HG02870 (cell line): Measurements from ENCODE around the gene PDZD4.

ENCODE experiments used
- ATAC-seq: cut with Tn5 transposase; IDR thresholded peaks from one replicate; pipeline ENCODE4 v1.9.1; 2021; ENCODE audit warnings: mild to moderate bottlenecking, moderate library complexity; ENCODE audit not compliant: unreplicated experiment

The PDZD4 gene

GRCh38 chrX:153773741-153774575, 56.4 kb downstream of the PDZD4 start:
- ATAC-seq = no peak

DNA sequence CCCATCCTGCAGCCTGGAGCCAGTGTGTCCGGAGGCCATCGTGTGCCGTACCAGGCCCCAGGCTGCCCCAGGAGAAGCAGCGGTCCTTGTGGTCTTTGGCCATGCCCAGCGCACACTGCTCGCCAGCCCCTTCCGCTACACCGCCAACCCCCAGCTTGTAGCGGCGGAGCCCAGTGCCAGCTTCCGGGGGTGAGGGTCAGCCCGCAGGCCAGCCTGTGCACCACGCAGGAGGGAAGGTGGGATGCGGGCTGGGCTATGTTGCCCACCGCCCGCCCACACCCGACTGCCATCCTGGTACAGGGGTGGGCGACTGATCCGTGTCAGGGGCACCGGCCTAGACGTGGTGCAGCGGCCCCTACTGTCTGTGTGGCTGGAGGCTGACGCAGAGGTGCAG, 57.1 kb downstream of the PDZD4 start:
- ATAC-seq = no peak

DNA sequence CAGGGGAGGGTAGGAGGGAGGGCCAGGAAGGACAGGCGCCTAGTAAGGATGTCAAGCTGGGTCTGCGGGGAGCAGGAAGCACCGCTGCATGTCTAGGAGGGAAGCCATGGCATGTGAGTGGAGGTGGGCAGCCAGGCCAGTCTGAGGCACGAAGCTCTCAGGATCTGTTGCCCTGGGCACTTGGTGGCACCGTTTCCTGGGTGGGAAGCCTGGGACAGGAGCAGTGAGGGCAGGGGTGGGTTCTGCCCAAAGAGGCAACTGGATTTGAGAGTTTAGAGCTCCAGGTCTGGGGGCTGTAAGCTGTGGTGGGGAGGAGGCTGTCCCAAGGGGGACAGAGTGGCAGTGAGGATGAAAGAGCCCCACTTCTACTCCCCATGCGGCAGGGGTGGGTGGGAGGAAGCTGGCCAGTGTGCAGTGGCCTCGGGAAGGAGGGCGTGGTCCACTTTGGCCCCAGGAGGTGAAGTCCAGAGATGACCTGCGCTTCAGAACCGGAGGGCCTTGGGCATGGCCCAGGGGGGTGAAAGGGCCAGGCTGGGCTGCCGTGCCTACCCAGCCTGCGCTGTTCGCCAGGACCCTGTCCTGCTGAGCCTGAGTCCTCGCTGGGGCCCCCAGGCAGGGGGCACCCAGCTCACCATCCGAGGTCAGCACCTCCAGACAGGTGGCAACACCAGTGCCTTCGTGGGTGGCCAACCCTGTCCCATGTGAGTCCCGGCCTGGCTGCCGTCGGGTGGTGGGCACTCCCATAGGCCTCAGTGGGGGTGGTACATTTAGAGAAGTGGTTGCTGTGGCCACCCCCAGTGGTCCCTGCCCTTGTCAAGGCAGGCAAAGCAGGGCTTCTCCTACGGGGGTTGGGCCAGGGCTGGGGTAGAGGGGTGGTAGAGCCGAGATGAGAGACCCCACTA, 57.8 kb downstream of the PDZD4 start:
- ATAC-seq = no peak

GRCh38 chrX:153771415-153772315, 58.7 kb downstream of the PDZD4 start:
- no peak for ATAC-seq

DNA sequence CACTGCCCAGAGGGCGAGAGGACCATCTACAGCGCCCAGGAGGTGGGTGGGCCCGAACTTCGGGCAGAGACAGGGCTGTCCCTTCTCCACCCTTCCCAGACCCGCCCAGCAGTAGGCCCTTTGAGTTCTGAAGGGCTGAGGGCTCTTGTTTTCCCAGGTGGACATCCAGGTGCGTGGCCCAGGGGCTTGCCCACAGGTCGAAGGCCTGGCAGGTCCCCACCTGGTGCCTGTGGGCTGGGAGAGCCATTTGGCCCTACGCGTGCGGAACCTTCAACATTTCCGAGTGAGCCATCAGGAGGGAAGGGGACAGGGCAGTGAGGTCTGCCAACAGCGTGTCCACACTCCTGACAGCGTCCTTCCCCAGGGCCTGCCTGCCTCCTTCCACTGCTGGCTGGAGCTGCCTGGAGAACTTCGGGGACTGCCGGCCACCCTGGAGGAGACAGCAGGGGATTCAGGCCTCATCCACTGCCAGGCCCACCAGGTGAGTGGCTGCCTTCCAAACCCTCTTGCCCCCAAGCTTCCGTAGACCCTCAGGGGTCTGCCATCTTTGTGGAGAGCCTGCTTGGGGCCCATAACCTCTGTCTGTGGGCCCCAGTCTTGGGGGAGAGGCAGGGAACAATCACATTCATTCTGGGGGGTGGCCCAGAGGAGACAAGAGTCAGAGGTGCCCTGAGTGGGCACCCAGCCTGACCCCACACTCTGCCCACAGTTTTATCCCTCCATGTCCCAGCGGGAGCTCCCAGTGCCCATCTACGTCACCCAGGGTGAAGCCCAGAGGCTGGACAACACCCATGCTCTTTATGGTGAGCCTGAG, 59.5 kb downstream of the PDZD4 start:
- ATAC-seq = no peak

- no peak for ATAC-seq
Measured at GRCh38 chrX:153769865-153770600, 60.3 kb downstream of the PDZD4 start.

- no peak for ATAC-seq
Measured at GRCh38 chrX:153769158-153769864, 61.0 kb downstream of the PDZD4 start.

- no peak for ATAC-seq
Measured at GRCh38 chrX:153768311-153769157, 61.8 kb downstream of the PDZD4 start.

DNA sequence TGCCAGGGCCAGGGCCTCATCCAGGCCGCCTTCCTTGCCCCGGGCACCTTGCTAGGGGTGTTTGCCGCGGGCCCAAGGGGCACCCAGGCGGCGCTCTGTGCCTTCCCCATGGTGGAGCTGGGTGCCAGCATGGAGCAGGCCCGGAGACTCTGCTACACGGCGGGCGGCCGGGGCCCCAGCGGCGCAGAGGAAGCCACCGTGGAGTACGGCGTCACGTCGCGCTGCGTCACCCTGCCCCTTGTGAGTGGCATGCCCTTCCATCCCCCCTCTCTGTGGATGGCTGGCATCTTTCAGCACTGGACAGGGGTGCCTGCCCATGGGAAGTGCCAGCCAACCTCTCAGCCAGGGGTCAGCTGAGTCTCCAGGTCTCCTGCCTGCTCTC, 62.7 kb downstream of the PDZD4 start:
- ATAC-seq = no peak

- no peak for ATAC-seq
Measured at GRCh38 chrX:153766871-153767673, 63.3 kb downstream of the PDZD4 start.

DNA sequence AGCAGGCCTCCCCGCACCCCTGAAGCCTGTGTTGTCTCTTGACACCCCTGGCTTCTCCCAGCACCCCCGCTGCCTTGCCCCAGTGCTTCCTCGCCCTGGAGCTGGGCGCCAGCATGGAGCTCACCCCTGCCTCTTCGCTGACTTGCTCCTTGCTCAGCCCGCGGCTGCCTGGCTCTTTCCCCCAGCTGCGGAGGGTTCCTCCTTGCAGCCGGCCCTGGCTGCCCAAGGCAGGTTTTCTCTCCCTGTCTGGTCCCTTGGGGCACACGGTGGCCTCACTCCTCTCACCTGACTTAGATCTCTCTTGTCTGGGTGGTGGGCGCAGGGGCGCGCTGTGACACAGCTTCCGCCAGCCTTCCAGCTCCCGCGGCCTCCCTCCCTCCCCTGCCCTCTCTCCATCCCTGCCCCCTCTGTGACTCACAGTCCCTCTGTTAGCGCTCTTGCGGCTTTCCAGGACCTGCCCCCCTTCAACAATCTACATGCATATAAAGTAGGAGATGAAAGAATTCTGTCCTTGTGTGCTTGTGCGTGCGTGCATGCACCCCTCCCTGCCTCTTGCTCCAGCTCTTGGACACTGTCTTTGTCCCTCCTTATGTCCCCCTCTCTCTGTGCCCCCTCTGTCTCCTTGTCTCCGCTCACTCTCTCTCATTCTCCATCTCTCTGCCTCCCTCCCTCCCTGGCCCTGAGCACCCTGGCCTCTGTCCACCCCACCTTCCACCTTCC, 64.1 kb downstream of the PDZD4 start:
- ATAC-seq = no peak

DNA sequence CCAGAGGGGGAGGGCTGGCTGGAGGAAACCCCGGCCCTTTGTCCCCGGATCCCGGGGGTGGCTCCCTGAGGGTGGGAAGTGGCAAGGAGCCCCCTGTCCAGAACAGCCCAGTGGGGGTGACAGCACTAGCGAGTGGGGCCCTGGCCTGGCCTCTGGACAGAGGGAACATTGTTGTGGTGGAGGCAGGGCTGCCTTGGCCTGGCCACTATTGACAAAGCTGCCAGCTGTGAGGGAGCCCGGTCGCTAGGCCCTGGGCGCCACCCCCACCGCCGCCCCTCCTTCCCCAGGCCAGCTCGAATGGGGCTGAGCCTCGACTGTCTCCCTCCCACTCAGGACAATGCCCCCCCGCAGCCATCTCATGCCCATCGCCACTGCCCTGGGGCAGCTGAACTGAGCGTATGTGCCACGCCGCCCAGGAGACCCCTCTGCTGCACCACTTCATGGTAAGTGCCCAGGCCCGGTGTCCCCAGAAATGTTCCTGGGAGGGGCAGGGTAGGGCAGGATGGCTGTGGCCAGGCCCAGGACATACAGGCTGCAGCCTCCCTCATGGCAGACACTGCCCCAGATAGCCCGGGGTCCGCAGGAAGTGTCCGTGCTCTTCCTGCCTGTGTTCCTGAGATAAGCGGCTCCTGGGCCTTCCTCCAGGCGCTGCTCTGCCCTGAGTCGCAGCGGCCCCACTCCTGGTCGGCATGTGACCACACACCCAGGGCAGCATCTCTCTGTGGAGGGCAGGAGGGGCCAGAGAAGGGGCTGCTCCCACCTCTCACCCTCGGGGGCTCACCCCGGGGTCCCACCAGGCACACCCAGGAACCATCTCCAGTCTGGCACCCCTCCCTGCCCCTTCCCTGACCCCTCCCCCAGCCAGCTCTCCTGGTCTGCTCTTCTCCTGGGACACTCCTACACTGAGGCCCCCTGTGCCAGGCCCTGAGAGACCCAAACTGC, 64.9 kb downstream of the PDZD4 start:
- ATAC-seq = no peak

GRCh38 chrX:153764786-153765137, 65.6 kb downstream of the PDZD4 start:
- ATAC-seq = no peak

DNA sequence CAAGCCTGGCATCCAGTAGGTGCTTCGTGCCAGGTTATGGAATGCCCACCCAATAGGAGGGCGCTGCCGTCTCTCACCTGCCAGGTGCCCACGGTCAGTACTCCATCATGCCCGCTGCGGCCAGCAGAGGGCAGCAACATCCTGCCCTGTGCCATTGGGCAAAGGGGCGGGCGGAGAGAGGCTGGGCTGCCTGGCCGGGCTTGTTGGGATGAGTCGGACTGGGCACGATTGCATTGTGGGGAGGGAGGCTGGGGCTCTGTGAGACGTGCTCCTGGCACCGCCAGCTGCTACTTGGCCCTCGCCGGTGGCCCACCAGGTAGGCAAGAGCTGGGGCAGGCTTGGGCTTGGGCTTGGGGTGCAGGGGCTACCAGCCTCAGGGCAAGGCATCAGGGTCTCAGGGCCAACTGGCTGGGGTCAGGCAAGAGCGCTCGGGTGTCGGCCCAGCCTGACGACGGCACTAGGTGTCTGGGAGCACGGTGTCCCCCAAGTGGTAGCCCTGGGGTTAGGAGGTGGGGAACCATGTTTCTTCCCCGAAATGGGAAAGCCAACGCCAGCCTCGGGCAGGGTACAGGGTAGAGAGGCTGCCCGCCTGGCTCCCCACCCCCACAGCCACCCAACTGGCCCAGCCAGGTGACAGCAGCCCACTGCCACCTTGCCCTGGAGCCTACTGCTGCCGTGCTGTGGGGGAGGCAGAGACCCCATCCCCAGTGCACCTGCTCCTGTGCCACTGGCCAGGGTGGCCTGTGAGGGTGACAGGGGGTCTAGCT, 66.2 kb downstream of the PDZD4 start, which contains the start of gene PLXNB3:
PLXNB3 (plus strand) TSS at position 261 of the 767 bp plus-strand sequence. CDS start 1,287 bp downstream, outside the sequence.
- ATAC-seq = peak; percentile 68
